ENCODE data around the gene COL12A1.

The COL12A1 gene

DNA sequence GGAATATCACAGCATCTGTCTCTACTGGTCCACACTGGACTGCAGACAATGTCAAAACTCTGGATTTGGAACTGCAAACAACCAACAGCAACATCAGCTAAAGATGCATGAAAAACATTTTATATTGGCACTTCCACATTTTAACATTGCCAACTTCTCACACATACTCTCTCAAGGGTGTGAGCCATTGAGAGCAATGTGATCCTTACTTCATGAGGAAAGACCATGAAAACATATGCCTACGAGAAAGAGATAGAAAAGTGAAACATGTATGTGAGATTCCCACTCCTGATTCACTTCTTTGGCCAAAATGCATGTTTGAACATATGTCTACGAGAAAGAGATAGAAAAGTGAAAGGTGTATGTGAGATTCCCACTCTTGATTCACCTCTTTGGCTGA is 99.4 kb downstream of the COL12A1 start:
- TF ChIP-seq, protein P1, sequence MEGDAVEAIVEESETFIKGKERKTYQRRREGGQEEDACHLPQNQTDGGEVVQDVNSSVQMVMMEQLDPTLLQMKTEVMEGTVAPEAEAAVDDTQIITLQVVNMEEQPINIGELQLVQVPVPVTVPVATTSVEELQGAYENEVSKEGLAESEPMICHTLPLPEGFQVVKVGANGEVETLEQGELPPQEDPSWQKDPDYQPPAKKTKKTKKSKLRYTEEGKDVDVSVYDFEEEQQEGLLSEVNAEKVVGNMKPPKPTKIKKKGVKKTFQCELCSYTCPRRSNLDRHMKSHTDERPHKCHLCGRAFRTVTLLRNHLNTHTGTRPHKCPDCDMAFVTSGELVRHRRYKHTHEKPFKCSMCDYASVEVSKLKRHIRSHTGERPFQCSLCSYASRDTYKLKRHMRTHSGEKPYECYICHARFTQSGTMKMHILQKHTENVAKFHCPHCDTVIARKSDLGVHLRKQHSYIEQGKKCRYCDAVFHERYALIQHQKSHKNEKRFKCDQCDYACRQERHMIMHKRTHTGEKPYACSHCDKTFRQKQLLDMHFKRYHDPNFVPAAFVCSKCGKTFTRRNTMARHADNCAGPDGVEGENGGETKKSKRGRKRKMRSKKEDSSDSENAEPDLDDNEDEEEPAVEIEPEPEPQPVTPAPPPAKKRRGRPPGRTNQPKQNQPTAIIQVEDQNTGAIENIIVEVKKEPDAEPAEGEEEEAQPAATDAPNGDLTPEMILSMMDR (IDR thresholded peaks at IDR 0.05; ENCODE audit: low read depth, low read length), result no peak
- in situ Hi-C loops (cut with HindIII; ENCODE audit: low sequenced_read_pairs), result no loop called here
- no peak for DNase-seq (ENCODE audit: low read depth, low spot score)
- no peak overlapping the region for H3K4me3 ChIP-seq (ENCODE audit: low read depth, low read length)

DNA sequence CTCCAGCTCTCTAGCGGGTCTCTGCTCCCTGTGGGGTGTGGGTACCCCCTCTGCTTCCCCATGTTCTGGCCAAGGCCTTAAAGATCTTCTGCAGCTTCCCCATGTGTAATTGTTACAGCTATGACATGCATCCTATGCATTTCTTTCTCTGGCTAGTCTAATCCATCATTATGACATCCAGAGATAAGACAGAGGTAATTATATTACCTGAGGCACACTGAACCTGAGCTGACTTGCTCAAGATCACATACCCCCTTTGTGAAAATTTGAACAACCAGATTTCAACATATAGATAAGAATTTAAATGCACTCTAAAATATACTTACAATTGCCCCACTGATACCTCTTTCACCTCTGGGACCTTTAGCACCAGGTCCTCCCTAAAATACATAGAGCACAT is 102.4 kb downstream of the COL12A1 start:
- TF ChIP-seq, protein P1 (IDR thresholded peaks at IDR 0.05; ENCODE audit: low read depth, low read length), result no peak
- in situ Hi-C loops (cut with HindIII; ENCODE audit: low sequenced_read_pairs), result no loop called here
- H3K4me3 ChIP-seq (ENCODE audit: low read depth, low read length), result no peak overlapping the region
- no peak for DNase-seq (ENCODE audit: low read depth, low spot score)

DNA sequence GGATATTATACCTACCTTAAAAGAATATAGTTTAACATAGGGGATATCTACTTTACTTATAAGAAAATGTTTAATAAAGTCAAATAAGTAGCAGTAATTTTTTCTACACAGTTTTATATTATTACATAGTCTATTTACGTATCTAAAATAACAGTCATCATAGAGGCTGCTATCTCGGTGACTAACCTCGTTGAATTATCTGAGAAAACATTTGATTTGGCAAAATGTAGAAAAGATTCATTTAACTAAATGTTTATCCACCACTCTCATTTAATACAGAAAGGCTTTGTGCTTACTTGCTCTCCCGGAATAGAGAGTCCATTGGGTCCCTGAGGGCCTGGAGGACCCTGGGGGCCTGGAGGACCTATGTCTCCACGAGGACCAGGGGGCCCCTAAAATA is 103.6 kb downstream of the COL12A1 start:
- in situ Hi-C loops (cut with HindIII; ENCODE audit: low sequenced_read_pairs), result no loop called here
- no peak overlapping the region for H3K4me3 ChIP-seq (ENCODE audit: low read depth, low read length)
- TF ChIP-seq, protein P1 (IDR thresholded peaks at IDR 0.05; ENCODE audit: low read depth, low read length), result no peak
- DNase-seq (ENCODE audit: low read depth, low spot score), result peak; percentile 63

DNA sequence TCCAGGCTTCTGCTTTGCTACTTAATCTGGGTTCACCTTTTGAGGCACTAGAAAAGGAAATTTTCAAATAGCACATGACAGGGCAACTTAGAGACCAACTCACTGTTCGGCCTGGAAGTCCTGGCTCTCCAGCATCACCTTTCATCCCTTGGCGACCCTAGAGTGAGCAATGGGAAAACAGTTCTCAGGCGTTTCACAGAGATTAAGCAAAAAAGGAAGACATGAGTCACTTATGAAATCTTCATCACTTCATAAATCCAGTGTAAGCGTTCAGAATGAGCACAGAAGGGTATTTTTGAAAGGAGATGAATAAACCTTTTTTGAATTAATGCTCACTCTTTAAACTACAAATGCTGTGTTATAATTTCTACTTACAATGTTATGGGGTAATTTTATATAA is 104.0 kb downstream of the COL12A1 start:
- in situ Hi-C loops (cut with HindIII; ENCODE audit: low sequenced_read_pairs), result no loop called here
- DNase-seq (ENCODE audit: low read depth, low spot score), result peak; percentile 87
- H3K4me3 ChIP-seq (ENCODE audit: low read depth, low read length), result no peak overlapping the region
- TF ChIP-seq, protein P1 (IDR thresholded peaks at IDR 0.05; ENCODE audit: low read depth, low read length), result no peak

DNA sequence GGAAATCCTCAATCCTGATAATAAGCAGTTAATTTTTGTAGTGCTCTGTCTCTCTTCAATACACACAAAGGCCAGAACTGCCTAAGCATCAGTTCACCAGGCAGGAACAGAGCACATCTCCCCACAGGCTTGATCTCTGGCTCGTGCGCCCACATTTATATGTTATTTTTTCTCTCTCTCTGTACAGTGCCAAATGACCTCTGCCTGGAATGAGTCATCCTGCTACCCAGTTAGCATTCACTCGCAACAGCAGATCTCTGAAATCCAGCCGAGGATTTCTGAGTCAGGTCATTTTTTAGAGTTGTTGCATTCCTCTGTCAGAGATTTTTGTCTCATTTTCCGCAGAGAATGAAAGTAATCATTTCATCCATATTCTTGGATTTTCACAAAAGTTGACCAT is 107.1 kb downstream of the COL12A1 start:
- TF ChIP-seq, protein P1 (IDR thresholded peaks at IDR 0.05; ENCODE audit: low read depth, low read length), result no peak
- in situ Hi-C loops (cut with HindIII; ENCODE audit: low sequenced_read_pairs), result no loop called here
- peak; percentile 97 for DNase-seq (ENCODE audit: low read depth, low spot score)
- no peak overlapping the region for H3K4me3 ChIP-seq (ENCODE audit: low read depth, low read length)

DNA sequence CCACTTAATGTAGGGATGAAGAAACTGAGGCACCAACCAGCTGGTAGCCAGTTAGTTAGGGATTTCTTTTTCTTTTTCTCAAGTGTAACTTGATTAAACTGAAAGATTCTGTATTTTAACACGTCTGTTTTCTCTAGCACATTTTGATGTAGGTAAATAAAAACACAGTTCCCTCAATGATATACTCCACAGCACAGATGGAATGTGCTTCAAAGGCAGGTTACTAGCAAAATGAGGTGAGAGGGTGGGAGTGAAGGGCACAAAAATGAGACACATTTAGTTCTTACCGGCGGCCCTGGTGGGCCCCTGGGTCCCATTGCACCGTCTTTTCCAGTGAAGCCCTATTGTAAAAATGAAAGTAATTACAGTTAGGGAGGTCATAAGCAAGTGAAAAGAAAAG is 108.9 kb downstream of the COL12A1 start:
- TF ChIP-seq, protein P1 (IDR thresholded peaks at IDR 0.05; ENCODE audit: low read depth, low read length), result no peak
- no peak overlapping the region for H3K4me3 ChIP-seq (ENCODE audit: low read depth, low read length)
- in situ Hi-C loops (cut with HindIII; ENCODE audit: low sequenced_read_pairs), result no loop called here
- no peak for DNase-seq (ENCODE audit: low read depth, low spot score)
